Activated naive CD4-positive, alpha-beta T cell (primary cell): ENCODE measurements around the gene SGCA.

Experiments used
- DNase-seq, 4 experiments: peaks; one replicate each; lab custom pipeline; 2025; lab: John Stamatoyannopoulos, UW

Gene SGCA

GRCh38 chr17:50165867-50166517 lies at the start of gene SGCA:
Gene SGCA, plus strand, starts transcription at chr17:50166005. Its CDS starts 36 bp downstream, at chr17:50166041.
- DNase-seq = no peak

GRCh38 chr17:50117202-50118051 lies 48.4 kb upstream of the SGCA start:
- peak in 3 of 4 experiments; percentile 21 to 61 (median 32) for DNase-seq

DNA sequence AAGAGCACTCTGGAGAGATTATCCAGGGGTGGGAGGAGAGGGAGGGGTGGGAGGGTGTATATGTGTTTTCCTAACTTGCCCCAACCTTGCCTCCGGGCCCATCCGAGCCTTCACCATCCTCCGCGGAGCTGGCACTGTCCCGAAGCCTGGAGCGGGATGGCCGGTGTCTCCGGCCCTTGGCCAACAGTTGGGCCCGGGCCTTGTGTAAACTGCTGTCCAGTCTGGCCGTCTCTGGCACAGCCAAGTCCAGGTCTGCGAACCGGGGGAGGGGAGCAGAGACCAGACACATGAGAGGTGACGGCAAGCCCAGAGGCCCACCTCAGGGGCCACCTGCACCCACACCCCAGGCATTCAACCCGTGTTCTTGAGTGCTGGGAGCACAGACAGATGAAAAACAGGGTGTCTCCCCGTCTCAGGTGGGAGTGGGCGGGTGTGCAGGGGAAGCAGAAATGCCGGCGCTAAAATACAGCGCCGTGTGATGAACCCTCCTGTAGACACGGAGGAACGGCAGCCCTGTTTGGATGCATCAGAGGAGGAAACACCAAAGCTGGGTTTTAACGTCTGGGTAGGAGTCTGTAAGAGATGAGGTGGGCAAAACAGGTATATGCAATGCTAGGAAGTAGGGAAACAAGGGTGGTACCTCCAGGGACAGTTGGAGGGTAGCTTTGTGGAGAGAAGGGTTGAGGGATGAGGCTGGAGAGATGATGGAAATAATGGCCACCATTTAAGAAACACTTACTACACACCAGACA lies 47.6 kb upstream of the SGCA start:
- DNase-seq = no peak

DNA sequence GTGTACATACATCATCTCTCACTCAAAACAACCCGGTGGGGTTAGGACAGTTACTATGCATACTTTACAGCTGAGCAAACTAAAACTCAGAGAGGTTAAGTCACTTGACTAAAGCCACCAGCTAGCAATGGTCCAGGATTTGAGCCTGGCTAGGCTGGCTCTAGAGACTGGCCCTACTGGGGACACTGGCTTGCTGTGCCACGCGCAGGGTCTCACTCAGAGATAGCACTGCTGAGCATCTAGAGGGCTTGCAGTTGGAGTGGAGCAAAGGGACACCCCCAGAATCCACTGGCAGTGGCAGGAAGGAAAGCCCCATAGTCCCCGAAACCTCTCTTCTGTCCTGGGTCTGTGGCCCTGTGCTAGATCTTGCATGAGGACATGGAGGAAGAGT lies 47.0 kb upstream of the SGCA start:
- DNase-seq = no peak

DNA sequence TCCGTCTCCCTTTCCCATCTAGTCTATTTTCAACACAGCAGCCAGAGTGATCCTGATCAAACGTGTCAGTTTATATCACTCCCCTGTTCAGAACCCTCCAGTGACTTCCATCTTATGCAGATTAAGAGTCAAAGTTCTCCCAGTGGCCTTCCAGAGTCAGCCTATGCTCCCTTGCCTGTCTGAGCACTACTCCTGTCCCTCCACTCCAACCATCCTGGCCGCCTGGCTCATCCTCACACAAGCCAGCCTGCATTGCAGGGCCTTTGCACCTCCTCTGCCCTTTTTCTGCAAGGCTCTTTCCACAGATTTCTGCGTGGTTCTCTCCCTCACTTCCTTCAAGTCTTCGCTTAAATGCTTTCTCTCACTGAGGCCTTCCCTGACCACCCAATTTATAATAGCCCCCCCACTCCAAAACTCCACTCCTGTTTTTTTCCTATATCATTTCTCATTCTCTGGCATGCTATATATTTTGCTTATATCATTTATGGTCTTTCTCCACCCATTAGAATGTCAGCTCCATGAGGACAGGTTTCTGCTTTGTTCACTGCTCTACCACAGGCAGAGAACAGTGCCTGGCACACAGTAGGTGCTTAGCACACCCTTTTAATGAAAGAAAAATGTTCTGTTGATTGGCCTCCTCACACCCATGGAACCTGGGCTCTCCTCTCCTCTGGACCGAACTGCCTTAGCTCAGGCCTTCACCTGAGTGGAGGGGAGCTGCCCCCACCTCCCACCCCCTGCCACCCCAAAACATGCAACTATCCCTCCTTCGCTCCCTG lies 45.1 kb upstream of the SGCA start:
- DNase-seq = no peak

GRCh38 chr17:50122945-50123344 lies 42.9 kb upstream of the SGCA start:
- no peak for DNase-seq

DNA sequence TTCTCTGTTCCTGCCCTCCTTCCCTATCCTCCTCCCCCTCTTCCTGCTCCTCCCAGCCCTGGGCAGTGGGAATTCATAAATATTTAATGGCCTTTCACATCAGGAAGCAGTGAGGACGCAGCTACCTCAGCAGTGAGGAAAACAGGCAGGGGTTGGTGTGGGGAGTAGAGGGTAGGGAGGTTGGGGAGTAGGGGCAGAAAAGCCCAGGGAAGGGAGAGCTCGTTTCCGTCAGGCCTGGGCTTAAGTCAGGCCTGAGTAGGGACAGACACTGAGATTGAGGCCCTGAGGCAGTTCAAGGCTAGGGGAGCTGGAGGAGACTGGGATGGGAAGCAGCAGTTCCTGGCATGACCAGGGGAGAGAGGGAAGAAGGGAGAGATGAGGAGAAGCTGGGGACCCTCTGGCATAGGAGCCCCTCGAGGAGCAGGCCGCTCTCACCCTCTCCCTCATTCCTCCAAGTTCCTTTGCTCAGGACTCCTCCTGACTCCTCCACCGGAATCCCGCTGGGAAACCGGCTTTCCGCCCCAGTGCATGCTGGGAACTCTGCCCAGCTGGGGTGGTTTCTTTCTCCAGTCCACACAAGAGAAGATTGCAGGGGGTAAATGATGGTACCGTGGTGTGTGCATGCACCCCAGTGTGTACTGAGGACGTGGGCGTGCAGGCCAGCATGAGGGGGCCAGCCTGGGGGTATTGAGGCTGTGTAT lies 42.0 kb upstream of the SGCA start:
- DNase-seq = no peak

DNA sequence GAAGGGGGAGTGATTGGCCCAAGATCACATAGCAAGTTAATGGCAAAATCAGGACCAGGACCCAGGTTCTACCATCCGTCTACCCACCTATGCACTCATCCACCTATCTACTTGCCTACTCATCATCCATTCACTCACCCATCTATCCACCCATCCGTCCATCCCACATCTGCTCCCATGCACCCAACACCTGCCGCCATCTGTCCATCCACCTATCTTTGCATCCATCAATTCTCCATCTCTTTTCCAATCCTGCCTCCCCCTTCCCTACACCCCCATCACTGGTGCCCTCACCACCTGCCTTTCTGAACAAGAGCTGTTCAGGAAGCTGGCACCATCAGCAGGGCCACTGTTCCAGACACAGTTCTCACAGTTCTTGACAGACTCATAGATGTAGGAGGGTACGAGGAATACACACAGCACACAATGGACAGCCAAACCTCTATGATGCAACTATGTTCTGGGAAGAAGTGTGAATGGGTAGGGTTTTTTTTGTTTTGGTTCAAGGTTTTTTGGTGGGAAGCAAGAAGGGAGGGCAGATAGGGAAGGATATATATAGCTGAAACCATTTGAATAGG lies 40.3 kb upstream of the SGCA start:
- DNase-seq = no peak

- no peak for DNase-seq
Observed at GRCh38 chr17:50127697-50128361, 38.0 kb upstream of the SGCA start.

DNA sequence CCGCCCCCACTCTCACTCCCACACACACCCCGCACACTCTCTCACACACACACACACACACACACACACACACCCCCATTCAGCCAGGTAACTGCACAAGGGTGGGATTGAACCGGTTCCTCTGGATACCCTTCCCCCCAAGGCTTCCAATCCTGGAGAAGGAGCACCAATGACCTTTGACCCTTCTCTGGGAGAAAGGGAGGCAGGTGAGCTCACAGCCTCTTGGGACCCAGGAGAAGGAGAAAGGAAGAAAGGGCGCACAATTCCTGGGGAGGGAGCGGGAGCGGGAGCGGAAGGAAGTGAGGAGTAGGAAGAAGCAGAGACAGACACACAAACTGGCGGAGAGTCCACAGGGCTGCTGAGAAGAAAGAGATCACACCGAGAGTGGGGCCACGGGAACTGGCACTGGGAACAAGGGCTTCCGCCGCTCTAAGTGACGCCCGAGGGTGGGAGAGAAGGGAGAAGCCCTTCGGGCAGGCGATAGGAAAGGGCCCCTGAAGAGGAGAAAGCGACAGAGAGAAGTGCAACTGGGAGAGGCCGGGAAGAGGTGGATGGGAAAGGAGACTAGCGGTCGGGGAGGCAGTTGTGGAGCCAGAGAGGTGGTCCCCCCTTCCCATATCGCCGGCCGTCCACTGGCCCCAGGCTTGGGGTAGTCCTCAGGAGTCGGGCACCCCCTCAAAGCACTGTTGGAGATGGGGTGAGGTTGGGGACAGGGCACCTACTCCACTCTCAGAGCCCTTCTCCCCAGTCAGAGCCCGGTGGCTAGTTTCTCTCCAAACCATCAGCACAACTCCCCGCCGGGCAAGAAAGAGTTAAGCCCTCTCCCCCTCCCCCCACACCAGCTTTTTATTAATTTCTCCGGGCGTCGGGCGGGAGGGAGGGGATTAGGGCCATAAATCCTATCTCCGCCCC lies 37.1 kb upstream of the SGCA start:
- no peak for DNase-seq

GRCh38 chr17:50129353-50129727 lies 36.5 kb upstream of the SGCA start:
- no peak for DNase-seq

DNA sequence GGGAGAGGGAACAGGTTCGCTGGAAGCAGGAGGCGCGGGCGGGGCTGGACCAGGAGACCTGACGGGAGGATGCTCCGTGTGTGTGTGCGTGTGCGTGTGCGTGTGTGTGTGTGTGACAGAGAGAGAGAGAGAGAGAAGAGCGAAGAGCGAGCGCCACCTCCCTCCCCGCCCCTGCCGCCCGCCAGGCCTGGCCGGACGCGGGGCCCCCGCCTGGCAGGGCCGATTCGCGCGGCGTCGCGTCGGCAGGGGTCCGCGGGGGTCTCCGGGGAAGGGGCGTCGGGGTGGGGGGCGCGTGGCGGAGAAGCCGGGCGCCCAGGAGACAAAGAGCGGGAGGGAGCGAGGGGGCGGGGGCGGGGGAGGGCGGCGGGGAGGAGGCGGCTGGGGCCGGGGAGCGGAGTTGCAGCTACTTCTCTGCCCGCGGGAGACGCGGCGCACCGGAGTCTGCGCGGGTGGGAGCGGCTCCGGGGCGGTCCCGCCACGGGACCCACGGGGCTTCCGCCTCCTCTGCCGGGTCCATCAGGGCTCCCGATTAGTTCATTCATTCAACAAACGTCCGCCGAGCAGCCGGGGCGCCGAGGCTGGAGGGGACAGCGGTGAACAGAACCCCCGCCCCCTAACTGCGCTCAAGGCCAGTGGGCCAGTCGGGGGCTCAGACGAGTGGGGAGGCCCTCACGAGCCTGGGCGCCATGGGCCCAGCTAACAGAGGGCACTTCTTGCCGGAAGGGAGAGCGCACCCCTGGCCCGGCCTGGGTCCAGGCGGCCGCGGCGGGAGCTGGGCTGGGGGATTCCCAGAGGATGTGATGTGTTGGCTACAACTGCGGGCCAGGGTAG lies 35.9 kb upstream of the SGCA start, which contains the start of gene SAMD14:
Gene SAMD14 (minus strand): TSS at position 433 of the 831 bp plus-strand sequence. CDS start 5,201 bp downstream, outside the sequence.
- DNase-seq = peak in 2 of 4 experiments; percentile 13 to 31

DNA sequence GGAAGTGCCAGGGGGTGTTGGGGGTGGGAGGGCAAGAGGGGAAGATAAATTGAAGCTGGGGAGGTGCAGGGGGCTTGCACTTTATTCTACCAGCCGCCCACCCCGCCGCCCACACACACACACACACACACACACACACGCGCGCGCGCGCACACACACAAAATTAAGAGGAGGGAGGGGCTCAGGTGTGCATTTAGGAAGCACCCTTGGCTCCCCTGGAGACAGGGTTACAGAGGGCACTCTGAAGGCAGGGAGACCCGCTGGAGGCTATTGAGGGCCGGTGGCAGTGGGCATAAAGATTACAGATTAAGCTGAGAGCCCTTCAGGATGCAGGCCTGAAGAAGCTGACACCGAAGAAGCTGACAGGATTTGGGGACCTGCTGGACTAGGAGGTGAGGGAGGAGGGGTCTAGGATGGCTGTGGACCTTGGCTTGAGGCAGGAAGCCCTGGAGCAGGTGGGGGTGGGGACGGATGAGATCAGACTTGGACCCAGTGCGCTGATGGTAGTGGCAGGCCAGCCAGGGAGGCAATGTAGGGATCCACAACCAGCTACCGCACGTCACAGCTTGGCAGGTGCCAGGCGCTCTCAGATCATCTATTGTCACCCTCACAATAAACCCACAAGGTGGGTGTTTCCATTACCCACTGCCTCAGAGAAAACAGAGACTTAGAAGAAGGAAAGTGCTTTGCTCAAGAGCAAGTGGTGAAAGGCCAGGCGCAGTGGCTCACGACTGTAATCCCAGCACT lies 35.1 kb upstream of the SGCA start:
- no peak for DNase-seq

GRCh38 chr17:50132104-50132794 lies 33.6 kb upstream of the SGCA start:
- DNase-seq = no peak

DNA sequence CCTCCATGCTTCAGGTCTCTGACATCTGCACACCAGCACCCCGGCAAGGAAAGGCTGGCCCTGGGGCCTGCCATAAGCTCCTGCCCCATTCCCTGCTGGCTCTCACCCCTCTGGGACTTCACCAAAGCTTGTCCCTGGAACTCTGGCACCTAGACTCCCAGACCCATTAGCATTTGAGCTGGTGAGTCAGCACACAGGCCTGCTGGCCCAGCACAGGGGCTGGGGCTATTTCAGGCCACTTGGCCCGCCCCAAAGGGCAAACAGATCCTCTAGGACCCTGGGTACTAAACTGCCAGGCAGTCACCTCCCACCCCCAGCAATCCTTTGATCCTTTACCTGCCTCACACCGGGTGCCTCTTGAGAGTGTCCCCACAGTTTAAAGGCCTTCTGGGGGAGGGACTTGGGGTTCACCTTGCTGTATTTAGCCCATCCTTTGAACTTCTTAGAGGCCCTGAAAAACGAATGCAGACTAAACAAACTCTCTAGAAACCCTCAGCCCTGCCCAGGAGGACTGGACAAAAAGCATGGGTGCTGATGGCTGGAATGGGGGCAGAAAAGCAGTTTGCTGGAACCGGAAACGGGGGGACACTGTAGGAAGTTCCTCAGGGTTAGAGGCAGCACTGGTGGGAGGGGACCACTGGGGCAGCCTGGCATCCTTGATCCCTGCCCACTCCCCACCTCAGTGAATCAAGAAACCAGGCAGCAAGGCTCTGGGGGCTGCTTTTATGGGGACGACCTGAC lies 32.6 kb upstream of the SGCA start:
- no peak for DNase-seq

DNA sequence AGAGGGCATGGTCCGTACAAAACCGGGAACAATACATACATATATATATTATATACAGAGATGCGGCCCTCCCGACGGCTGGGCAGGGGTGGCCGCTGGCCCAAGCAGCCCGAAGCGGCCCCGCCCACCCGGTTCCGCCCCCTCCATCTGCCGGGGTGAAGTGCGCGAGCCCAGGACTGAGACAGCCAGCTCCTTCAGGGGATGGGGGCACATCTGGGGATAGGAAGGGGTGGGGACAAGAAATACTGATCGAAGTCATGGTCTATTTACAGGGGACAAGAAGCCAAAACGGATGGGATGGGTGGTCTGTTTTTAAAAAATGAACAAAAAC lies 32.1 kb upstream of the SGCA start:
- no peak for DNase-seq
